ENCODE measurements around the gene SLC22A4.
A peak's percentile ranks its signal among the peaks of the same experiment; 100 is the strongest.

SLC22A4 gene

DNA sequence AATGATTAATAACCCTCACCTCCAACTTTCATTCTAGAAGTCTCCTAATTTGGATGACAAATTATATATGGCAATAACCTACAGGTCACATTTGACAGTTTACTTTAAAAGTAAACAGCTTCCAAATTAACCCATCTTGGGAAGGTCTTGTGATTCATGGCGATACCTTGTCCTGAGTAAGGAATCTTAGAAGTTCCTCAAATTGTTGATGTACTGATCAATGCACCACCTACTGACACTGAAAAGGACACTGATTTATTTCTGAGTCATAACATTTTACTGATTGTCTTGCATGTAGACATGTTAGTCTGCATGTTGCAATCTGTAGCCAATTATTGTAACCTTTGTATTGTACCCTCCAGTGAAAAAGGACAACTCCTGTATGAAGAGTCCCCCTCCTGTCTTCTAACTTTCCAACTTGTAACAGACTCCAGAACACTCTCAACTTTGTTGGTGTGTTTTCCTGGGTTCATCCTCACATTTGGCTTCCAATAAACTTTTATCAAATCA is 59.3 kb downstream of the SLC22A4 start:
- DNase-seq: no peak

DNA sequence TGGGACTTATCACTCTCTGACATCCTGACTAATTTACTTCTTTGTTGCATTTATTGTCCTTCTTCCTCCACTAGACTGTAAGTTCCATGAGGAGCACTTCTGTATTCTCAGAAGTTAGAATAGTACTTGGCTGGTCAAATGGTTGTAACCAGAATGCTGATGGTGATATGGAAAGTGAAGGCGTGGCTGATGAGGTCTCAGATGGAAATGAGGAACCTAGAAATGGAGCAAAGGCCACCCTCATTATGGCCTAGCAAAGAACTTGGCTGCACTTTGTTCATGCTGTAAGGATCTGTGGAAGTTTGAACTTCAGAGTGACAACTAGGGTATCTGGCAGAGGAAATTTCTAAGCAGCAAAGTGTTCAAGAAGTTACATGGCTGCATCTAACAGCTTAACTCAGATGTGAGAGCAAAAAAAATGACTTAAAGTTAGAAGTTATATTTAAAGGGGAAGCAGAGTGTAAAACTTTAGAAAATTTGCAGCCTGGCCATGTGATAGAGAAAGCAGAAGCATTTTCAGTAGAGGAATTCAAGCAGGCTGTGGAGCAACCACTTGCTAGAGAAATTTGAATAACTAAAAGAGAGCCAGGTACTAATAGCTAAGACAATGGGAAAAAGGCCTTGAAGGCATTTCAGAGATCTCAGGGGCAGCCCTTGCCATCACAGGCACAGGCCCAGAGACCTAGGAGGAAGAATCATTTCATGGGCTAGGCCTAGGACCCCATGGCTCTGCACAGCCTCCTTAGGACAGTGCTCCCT is 60.4 kb downstream of the SLC22A4 start:
- DNase-seq: no peak

DNA sequence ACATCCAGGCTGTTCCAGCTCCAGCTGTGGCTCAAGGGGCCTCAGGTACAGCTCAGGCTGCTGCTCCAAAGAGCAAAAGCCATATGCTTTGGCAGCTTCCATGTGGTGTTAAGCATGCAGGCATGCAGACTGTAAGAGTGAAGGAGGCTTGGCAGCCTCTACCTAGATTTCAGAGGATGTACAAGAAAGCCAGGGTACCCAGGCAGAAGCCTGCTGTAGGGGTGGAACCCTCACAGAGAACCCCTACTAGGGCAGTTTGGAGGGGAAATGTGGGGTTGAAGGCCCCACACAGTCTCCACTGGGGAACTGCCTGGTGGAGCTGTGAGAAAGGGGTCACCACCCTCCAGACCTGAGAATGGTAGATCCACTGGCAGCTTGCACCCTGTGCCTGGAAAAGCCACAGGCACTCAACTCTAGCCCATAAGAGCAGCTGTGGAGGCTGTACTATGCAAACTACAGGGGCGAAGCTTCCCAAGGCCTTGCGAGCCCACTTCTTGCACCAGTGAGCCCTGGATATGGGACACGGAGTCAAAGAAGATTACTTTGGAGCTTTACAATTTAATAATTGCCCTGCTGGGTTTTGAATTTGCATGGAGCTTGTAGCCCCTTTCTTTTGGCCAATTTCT is 61.1 kb downstream of the SLC22A4 start:
- no peak for DNase-seq

DNA sequence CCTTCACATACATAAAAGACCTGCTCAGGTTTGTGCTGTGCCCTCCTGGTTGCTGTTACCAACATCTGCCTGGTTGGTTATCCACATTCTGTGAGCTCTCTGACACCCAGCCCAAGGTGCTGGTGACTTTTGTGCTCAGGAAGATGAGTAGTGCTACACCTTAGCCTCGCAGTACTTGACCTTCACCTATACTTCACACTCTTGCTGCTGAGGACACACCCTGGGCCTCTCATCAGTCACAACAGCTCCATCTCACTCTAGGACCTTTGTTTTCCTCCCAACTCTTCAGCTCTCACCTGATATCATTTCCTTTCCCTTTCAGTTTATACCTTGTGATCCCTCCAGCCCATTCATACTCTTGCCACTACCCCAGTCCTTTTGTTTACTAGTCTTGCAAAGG is 64.6 kb downstream of the SLC22A4 start:
- no peak for DNase-seq

DNA sequence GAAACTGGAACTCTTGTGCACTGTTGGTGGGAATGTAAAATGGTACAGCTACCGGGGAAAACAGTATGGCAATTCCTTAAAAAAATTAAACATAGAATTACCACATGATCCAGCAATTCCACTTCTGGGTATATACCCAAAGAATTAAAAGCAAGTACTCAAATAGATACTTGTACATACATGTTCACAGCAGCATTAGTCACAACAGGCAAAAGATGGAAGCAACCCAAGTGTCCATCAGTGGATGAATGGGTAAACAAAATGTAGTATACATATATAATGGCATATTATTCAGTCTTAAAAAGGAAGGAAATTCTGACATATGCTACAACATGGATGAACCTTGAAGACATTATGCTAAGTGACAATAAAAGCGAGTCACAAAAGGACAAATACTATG is 67.9 kb downstream of the SLC22A4 start:
- no peak for DNase-seq

DNA sequence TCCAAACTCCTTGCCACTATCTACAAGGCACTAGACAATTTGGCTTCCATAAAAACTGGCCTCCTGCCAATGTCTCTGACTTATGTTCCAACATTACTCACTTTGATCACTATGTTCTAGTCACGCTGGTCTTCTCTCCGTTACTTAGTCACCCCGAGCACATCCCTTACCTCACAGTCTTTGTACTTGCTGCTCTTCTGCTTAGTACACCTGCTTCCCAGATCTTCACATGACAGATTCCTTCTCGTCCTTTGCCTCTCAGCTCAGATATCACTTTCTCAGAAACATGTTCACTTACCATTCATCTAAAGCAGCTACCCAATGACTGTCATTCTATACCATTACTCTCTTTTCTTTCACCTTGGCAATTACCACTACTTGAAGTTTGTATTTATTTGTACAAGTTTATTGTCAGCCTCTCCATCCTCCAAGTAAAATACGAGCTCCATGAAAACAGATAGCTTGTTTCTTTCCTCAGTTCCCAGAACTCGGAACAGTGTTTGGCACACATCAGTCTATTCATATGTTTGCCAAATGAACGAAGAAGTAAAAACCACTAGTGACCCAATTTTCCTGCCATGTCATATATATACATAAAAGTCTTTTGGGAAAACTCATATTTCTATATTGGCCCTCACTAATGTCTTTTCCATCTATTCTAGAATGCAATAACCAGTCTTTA is 69.4 kb downstream of the SLC22A4 start:
- DNase-seq: no peak

DNA sequence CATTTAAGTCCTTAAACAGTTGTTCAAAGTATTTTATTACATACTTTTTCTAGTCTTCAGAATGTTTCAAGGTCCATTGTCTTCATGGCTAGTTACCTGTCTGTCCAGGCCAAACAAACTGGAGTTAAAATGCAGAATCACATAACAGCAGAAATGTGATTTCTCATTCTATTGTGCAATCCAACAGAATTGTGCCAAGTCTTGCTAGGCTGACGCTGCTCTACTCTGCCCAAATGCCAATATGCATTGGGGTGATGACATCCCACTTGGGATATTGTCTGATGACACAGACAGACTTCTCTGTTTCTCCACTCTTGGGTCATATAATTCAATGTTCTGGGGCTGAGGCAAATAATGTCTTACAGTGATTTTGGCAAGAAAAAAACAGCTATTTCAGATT is 70.1 kb downstream of the SLC22A4 start:
- no peak for DNase-seq

DNA sequence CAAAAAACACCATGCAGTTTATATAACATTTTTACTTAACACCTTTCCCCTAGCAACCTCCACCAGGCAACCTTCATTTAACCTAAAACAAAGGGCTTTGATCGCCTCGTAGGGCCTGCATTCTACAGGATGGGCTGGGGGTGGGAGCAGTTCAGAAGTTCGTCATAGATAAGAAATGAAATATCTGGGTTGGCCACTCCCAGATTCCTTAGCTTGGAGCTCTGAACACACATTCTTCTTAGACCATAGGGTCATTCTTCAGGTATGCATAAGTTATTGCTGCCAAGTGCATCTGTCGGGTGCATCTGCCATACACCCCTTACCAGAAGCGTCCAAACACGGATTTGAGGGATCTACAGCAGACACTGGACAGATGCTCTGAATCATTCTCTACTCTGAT is 71.0 kb downstream of the SLC22A4 start:
- DNase-seq: no peak

DNA sequence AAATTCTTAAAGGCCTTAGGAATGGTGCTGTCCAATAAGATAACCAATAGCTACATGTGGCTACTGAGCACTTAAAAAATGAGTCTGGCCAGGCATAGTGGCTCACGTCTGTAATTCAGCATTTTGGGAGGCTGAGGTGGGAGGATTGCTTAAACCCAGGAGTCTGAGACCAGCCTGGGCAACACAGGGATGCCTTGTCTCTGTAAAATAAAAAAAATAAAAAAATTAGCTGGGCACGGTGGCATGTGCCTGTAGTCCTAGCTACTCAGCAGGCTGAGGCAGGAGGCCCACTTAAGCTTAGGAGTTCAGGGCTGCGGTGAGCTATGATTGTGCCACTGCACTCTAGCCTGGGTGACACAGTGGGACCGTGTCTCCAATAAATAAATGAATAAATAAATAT is 74.0 kb downstream of the SLC22A4 start:
- no peak for DNase-seq

DNA sequence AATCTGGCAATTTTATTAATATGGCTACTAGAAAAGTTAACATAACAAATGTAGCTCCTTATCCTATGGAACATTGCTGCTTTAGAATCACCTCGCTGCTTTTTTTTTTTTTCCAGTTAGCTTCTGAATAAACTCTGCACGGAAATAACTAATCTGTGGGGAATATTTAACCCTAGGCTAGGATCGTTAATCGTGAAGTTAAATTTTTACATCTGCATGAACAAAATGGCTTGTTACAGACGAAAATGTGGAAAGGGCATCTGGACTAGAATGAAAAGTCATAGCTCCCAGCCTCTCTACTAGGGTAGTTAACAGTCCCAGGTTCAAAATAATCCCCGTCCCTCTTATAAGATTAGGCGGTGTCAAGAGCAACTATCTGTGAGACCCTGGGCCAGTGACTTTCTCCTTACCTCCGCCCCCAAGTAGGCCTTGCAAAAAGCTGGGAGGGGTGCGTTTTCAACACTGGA is 74.8 kb downstream of the SLC22A4 start:
- DNase-seq: no peak

DNA sequence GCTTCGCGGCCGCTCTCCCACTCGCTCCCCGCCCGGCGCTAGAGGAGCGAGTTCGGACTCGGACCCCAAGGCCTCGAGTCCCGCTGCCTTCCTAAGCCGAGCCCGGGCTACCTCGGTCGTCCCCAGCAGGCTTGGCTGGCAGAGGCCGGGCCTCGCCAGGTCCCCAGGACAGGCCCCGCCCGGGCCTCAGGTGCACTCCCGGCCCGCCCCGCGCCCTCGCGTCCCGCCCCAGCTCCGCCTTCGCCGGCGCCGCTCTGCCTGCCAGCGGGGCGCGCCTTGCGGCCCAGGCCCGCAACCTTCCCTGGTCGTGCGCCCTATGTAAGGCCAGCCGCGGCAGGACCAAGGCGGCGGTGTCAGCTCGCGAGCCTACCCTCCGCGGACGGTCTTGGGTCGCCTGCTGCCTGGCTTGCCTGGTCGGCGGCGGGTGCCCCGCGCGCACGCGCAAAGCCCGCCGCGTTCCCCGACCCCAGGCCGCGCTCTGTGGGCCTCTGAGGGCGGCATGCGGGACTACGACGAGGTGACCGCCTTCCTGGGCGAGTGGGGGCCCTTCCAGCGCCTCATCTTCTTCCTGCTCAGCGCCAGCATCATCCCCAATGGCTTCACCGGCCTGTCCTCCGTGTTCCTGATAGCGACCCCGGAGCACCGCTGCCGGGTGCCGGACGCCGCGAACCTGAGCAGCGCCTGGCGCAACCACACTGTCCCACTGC is 75.4 kb downstream of the SLC22A4 start, which contains the start of gene SLC22A5:
Gene SLC22A5 (plus strand): TSS at position 237 of the 707 bp plus-strand sequence. CDS start 263 bp downstream, at position 500.
- DNase-seq: peak; percentile 70

DNA sequence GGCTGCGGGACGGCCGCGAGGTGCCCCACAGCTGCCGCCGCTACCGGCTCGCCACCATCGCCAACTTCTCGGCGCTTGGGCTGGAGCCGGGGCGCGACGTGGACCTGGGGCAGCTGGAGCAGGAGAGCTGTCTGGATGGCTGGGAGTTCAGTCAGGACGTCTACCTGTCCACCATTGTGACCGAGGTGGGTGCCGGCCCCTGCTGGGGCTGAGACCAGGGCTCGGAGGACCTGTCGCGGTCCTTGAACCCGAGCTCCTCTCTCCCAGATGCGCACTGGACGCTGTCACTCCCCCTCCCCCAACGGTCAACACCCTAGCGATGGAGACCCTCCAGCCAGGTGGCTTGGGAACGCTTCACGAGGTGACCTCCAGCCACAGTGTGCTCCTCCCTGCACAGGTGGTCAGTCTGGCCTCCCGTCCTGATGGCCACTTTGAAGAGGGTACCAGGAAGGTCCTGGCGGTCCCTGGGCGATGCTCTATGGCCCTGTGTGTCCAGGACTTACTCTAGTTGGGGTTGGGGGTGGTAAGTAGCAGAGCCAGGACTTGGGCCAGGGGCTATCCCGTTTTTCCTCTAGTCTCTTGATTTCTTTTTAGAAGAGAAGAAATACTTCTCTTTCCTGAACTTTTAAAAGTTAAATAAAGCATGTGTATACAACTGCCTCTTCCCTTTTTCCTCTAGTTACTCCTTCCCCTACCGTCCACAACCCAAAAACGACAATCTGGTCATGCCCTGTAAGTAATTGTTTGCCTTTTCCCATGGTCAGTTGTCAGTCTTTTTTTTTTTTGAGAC is 76.2 kb downstream of the SLC22A4 start:
- no peak for DNase-seq

DNA sequence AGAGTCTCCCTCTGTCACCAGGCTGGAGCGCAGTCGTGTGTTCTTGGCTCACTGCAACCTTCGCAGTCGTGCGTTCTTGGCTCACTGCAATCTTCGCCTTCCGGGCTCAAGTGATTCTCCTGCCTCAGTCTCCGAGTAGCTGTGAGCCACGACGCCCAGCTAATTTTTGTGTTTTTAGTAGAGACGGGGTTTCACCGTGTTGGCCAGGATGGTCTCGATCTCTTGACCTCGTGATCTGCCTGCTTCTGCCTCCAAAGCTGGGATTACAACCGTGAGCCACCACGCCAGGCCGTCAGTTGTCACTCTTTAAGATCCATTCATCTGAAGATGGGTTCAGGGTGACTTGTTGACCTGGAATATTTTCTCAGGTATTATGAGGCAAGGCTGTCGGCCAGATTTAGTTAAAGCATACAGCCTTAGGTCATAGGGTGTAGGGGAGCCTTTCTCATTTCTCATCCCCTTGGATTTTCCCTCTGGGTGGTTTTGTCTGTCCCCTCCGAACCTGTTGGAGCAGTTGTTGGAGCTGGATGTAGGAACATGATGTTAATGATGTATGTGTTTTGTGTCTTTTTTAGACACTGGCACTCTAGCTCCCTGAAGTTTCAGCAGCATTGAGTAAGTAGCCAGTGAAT is 76.9 kb downstream of the SLC22A4 start:
- DNase-seq: no peak

DNA sequence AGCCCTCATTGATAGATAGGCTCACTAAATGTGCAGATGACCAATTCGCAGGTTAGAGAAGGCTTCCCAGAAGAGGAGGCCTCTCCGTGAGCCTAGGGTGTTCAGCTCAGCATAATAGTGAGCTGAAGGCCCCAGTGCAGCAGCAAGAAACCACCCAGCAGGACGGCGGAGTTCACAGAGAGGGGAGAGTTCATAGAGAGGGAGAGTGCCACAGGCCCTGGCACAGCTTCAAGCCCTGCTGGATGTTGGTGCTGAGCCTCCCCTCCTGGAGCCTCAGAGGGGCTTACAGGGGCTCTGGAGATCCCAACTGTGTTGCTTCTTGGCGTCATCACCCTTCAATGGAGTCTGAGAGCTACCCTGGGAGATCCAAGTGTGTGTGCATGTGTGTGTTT is 77.4 kb downstream of the SLC22A4 start:
- no peak for DNase-seq

DNA sequence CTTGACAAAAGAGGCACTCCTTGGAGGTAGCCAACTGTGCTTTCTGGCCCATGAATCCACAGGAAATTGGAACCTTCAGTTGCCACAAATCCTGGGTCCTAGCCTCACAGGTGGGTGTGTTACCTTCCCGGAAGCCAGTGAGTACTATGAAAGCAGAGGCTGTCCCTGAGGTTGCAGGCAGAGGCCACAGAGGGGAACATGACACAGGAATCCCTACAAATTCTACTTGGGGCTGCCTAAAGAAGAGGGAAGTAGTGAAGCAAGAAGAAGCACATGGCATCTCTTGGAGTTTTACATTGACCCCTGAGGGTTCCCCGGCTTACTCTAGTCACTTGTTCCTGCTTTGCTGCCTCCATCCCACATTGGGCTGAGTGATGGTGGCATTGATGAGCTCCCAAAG is 77.9 kb downstream of the SLC22A4 start:
- no peak for DNase-seq

DNA sequence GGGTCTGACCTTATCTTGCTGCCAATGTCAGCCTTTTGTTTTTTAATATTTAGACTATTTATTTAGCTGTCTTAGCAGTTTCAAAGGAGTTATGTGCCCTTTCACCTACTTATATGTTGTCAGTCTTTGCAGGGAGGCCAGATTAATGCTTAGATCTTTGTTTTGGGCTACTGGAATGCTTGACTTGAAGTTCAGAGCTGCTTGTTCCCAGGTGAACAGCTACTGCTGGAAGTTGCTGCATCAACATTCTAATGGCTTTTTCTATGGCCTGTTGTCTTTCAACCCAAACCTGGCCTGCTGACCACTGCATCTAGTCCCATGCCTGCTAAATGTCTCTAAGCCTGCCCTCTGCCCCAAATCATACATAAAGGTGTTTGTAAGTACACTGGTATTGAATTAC is 78.3 kb downstream of the SLC22A4 start:
- DNase-seq: no peak

DNA sequence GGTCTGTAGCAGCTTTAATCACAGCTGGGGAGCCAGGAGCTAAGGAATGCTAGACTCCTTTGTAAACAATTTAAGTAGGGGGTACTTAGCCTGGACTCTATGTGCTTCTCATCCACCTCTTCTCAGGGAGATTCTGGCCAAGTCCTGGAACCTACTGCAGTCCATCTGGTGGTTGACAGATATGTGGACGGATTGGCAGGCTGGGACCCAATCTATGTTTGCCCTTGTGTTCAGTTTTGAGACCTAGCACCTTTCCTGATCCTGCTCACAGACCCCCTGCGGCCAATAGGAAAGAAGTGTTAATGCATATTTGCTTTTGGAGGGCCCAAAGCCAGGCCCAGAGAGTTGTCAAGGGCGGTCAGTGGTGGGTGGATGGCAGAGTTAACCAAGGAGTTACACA is 81.8 kb downstream of the SLC22A4 start:
- no peak for DNase-seq

DNA sequence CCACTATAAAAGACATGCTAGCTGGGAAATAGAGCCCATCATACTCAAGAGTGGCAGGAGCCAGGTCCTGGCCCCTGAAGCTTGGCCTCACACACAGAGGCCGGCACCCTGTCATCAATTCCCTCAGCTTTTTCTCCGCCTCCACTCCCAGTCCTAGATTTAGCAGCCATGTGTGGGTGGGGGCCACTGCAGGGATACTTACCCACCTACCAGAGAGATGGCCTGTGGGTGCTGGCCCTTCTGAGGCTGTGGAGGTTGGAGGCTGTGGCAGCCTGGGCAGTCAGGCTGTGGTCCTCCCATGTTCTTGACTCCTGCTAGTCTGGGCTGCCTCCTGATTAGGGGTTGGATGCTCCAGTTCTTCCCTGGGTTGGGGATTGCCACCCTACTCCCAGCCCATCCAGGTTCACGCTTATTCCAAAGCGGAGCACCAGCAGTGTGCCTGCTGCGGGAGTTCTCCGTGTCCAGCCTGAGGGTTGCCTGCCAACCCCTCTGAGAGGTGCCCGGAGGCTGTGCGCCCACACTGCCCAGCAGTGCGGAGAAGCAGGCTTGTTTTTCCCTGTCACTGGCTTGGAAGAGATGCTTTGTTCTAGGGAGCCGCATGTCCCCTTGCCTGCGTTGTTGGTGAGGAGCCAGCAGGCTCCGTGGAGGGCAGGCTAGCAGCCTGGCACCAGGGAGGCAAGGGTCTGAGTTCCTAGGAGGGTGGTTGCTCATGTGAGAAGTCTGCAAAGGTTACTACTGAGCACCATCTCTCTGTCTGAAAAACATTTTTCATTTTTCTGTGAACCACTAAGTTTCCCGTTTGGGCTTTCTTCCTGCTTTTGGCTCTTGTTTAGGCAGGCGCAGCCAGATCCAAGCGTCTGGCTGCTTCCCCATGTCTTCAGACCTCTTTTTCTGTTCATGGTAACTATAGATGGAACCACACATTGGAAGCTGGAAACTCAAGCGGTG is 82.8 kb downstream of the SLC22A4 start:
- no peak for DNase-seq

DNA sequence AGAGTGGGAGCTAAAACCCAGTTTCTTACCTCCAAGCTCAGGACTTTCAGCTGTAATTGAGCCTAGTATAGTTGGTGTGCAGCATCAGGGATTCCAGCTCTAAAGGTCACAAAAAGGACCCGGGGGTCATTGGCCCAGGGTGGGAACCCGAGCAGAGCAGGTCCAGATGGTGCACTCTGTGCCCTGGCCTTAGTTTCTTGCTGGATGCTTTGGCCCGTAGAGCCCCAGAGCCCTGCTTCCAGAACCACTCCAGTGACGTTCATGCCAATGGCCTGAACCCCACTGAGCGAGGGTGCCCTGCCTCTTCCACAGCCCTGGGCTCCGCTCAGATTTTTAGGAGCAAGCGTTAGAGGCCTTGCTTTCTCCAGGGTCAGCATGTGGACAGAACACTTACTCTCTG is 83.5 kb downstream of the SLC22A4 start:
- DNase-seq: no peak

DNA sequence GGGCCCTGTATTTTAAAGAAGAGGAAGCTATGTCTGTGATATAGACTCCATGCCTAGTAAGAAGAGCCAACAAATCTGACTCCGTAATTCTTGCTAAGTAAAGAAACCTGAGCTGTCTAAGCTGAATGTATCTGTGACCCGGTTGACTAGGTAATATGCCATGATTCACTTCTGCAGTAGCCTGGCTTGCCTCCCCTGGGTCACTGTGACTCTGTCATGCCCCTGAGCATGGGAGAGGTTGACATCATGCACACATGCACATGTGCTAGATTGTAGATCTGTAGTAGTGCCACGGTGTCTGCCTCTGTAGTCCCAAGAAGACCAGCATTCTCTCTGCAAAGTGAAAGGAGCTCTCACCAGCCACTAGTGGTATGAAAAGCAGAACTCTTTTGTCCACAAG is 84.4 kb downstream of the SLC22A4 start:
- no peak for DNase-seq

DNA sequence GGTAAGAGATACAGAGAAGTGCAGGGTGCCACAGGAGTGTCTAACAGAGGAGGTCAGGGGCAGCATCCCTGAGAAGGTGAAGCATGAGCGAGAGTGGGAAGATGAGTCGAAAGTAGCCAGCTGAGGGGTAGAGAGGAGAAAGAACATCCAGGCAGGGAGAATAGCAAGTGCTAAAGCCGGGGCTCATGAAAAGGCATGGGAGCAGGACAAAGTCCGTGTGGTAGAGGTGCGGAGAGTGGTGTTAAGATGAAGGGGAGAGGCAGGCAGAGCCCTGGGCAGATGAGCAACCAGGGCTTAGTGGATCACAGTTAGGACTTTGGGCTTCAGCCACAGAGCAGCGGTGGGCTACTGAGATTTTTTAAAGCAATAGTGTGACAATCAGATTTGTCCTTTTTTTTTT is 85.9 kb downstream of the SLC22A4 start:
- no peak for DNase-seq

Measured in activated CD4-positive, alpha-beta T cell treated with anti-CD3 and anti-CD28 coated beads, Interleukin-2, amount 50 U/mL, for 1 hour (primary cell).